ENCODE measurements around the gene ARHGEF37. TPM values are rescaled to one million over a fixed set of nuclear protein-coding genes. Genes with fewer than 3 reads are reported as not detected.

The ARHGEF37 gene
- total RNA-seq, 1 experiment from 2014 or later, result 0.42 TPM

- Histone ChIP-seq H2BK20ac (ENCODE audit: low read depth, low read length, poor library complexity, severe bottlenecking) (no peak overlapping the region), H3K27ac (ENCODE audit: insufficient read length, low read depth, low read length) (no peak overlapping the region), H2BK5ac (ENCODE audit: insufficient read length, low read length) (no peak overlapping the region)
Observed at GRCh38 chr5:149621415-149622098, 40.3 kb downstream of the ARHGEF37 start.

More at GRCh38 chr5:149621415-149622098, 40.3 kb downstream of the ARHGEF37 start:
- H3K4me3 Mint-ChIP-seq, result no peak overlapping the region
- H3K9me3 ChIP-seq (ENCODE audit: control insufficient read depth, low read depth, low read length), result no peaks in the 10 kb centered on the region
- no peak overlapping the region for H2BK15ac ChIP-seq (ENCODE audit: low read depth, low read length)
- H3K79me2 ChIP-seq (ENCODE audit: insufficient read depth, low read length), result no peaks in the 10 kb centered on the region
- no peaks in the 10 kb centered on the region for H3K23me2 ChIP-seq (ENCODE audit: insufficient read length, low read depth, low read length, poor library complexity, severe bottlenecking)
- no peak overlapping the region for H2AK5ac ChIP-seq (ENCODE audit: insufficient read length, low read length)
- no peak overlapping the region for H2AFZ ChIP-seq (ENCODE audit: low read length)
- H3K23ac ChIP-seq (ENCODE audit: insufficient read length, low read depth, low read length), result no peak overlapping the region
- no peak for DNase-seq
- H3T11ph ChIP-seq (ENCODE audit: low read length), result no peak overlapping the region
- no peaks in the 10 kb centered on the region for H4K20me1 ChIP-seq (ENCODE audit: control insufficient read depth, insufficient read depth, insufficient read length)
- H3K27ac Mint-ChIP-seq, result no peak overlapping the region; a peak in 1 of 7 replicates
- no peaks in the 10 kb centered on the region; the same call in 1 of the 2 replicates for H3K27me3 Mint-ChIP-seq (ENCODE audit: low read depth)
- peaks cover 6 to 10% of the 10 kb centered on the region in 2 experiments; a peak in 3 of 4 replicates for H3K4me1 Mint-ChIP-seq
- no peak overlapping the region for H4K5ac ChIP-seq (ENCODE audit: insufficient read length, low read depth, low read length)
- TF ChIP-seq CTCF (conservative IDR thresholded peaks at IDR 0.05), result no peak
- no CpG with 5 or more reads among the region's 10 CpGs for WGBS (ENCODE audit: extremely low coverage, insufficient read length, low lambda C conversion rate)
- no peaks in the 10 kb centered on the region; a peak in 1 of 5 replicates for H3K9me3 Mint-ChIP-seq
- H2BK120ac ChIP-seq (ENCODE audit: low read depth, low read length, poor library complexity, severe bottlenecking), result no peak overlapping the region
- H4K8ac ChIP-seq (replicated peaks; ENCODE audit: insufficient read length, low read depth, low read length), result no peak overlapping the region
- H3K4ac ChIP-seq (ENCODE audit: low read depth, low read length), result no peak overlapping the region
- no peak overlapping the region for H3K18ac ChIP-seq (ENCODE audit: insufficient read length, low read depth, low read length)
- H3K9ac ChIP-seq (ENCODE audit: extremely low read depth, insufficient read length, low read length), result no peak overlapping the region
- no peak overlapping the region for H3K14ac ChIP-seq (ENCODE audit: insufficient read depth, low read length)
- H3K36me3 Mint-ChIP-seq (ENCODE audit: insufficient read depth in 1 of 3, low read depth in 3 of 3), result no peaks in the 10 kb centered on the region
- H4K91ac ChIP-seq (ENCODE audit: insufficient read length, low read depth, low read length), result no peak overlapping the region
- no peaks in the 10 kb centered on the region for H3K27me3 ChIP-seq (ENCODE audit: insufficient read depth, low read length)
- H2BK12ac ChIP-seq (ENCODE audit: insufficient read length, low read depth, low read length), result no peak overlapping the region
- H3K56ac ChIP-seq (ENCODE audit: insufficient read length, low read depth, low read length), result no peak overlapping the region
- H3K79me1 ChIP-seq (ENCODE audit: insufficient read depth, low read depth, low read length, poor library complexity, severe bottlenecking), result no peaks in the 10 kb centered on the region
- H3K4me1 ChIP-seq (ENCODE audit: insufficient read depth, low read length), result no peaks in the 10 kb centered on the region
- H3K4me2 ChIP-seq (ENCODE audit: insufficient read depth, insufficient read length, low read length), result no peak overlapping the region
